IPS-15b (cell line): ENCODE measurements around the gene CTBP2.

Experiments used
- H3K27me3 ChIP-seq: one replicate; pipeline ENCODE4 v1.6.1; 2013; ENCODE audit warnings: low read length; ENCODE audit not compliant: control insufficient read depth, insufficient read depth
- H3K36me3 ChIP-seq: one replicate; pipeline ENCODE4 v1.6.1; 2013; ENCODE audit warnings: low read length; ENCODE audit not compliant: control insufficient read depth, insufficient read depth
- H3K4me1 ChIP-seq: one replicate; pipeline ENCODE4 v1.6.1; 2013; ENCODE audit warnings: mild to moderate bottlenecking, low read length; ENCODE audit not compliant: control insufficient read depth, insufficient read depth
- H3K4me3 ChIP-seq: one replicate; pipeline ENCODE4 v1.5.1; 2013; ENCODE audit warnings: low read depth, low read length
- H3K9ac ChIP-seq: one replicate; pipeline ENCODE4 v1.6.1; 2013; ENCODE audit warnings: low read depth, mild to moderate bottlenecking, low read length
- H3K9me3 ChIP-seq: one replicate; pipeline ENCODE4 v1.6.1; 2013; ENCODE audit warnings: mild to moderate bottlenecking, low read length; ENCODE audit not compliant: control insufficient read depth, insufficient read depth

Gene CTBP2

GRCh38 chr10:125043841-125044658 is 116.3 kb downstream of the CTBP2 start:
- Histone ChIP-seq H3K9me3 (no peaks in the 10 kb centered on the region), H3K36me3 (peaks cover 5% of the 10 kb centered on the region), H3K4me3 (no peak overlapping the region), H3K27me3 (no peaks in the 10 kb centered on the region), H3K9ac (no peak overlapping the region), H3K4me1 (peaks cover 40% of the 10 kb centered on the region)

GRCh38 chr10:125041856-125042506 is 118.4 kb downstream of the CTBP2 start:
- Histone ChIP-seq H3K9me3 (no peaks in the 10 kb centered on the region), H3K9ac (no peak overlapping the region), H3K4me3 (no peak overlapping the region), H3K4me1 (peaks cover 51% of the 10 kb centered on the region), H3K27me3 (no peaks in the 10 kb centered on the region), H3K36me3 (peaks cover 10% of the 10 kb centered on the region)

DNA sequence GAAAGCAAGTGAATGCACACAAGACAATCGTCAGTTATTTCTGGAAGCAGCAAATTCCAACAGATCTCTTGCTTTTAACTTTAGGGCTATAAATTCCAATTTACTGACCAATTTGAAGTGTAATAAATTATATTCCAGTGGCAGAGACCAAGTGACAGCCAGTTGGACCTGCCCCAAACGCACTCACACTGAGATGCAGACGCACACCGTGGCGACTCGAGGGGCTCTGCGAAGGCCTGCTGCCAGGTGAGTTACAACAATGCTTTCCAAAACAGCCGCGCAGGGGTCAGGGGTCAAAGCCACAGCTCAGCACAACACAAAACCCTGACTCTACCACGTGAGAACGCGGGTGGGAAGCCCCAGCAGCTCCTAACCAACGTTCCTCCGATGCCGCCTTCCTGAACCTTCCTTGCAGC is 121.0 kb downstream of the CTBP2 start:
- Histone ChIP-seq H3K36me3 (peaks cover 25% of the 10 kb centered on the region), H3K4me1 (peaks cover 49% of the 10 kb centered on the region)

GRCh38 chr10:125038637-125039036 is 121.7 kb downstream of the CTBP2 start:
- Histone ChIP-seq H3K27me3 (no peaks in the 10 kb centered on the region), H3K4me1 (peaks cover 50% of the 10 kb centered on the region), H3K9me3 (no peaks in the 10 kb centered on the region), H3K9ac (no peak overlapping the region), H3K4me3 (no peak overlapping the region), H3K36me3 (peaks cover 26% of the 10 kb centered on the region)

More for the DNA sequence above, 121.0 kb downstream of the CTBP2 start:
- H3K27me3 ChIP-seq = no peaks in the 10 kb centered on the region
- no peak overlapping the region for H3K9ac ChIP-seq
- H3K4me3 ChIP-seq = no peak overlapping the region
- no peaks in the 10 kb centered on the region for H3K9me3 ChIP-seq

DNA sequence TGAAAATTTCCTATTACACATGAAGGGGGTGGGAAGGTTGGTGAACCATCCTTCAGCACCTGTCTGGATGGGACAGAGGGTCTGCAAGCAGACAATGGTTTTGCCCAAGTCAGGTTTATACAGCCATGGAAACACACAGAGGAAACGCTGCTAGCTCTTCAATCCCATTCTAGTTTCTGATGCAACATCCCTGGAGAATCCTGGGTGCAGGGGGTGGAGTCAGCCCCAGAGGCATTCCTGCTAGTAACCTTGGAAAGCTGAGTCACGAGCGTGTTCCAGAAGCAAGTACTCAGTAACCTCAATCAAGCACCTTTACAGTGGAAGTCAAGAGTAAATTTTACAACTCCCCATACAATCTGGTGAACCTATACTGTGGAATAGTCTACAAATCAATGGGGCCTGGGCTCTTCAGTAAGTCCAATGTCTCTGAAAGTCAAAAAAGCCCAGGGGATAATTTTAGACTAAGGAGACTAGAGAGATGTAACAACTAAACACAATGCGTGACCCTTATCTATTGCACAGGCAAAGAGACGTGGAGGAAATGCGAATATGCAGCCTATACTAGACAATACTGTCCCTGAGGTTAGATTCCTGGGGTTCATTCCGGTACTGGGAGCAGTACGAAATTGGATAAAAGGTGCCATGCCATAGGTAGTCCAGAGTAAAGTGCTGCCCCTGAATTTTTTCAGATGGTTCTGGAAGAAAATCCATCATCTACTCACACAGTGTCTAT is 123.1 kb downstream of the CTBP2 start:
- H3K27me3 ChIP-seq = no peaks in the 10 kb centered on the region
- H3K4me3 ChIP-seq = no peak overlapping the region
- no peak overlapping the region for H3K9ac ChIP-seq
- peaks cover 36% of the 10 kb centered on the region for H3K36me3 ChIP-seq
- no peaks in the 10 kb centered on the region for H3K9me3 ChIP-seq
- peaks cover 42% of the 10 kb centered on the region for H3K4me1 ChIP-seq

DNA sequence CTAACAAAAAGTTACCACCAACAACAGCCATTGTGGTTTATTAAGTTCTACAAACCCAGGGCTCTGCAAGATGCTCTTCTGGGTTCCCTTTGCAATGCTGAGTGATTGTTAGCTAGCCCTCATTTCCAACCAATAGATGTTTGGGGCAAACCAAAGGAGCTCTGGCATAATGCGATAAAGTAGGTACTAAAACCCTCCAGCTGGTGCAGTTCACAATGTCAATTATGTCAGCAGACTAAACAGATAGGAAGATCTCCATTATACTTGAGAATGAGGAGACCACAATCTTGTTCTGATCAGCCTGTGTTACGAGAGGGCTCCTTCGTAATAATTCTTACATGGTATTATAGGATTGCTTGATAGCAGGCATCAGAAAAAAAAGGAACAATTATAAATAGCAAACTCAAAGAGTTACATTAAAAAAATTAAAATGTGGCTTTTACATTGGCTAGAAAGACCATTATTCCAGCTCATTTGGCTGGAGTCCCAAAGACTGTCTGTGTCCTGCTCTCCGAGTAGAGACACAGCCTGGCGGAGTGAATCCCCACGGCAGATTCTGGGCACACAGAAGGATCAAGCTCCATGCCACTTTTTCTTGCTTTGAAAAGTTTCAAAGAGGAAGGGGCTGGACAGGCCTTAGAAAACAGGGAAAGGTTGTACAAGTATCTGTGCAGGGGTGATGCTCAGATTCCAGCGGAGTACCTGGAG is 124.6 kb downstream of the CTBP2 start:
- Histone ChIP-seq H3K4me3 (no peak overlapping the region), H3K9ac (no peak overlapping the region), H3K27me3 (no peaks in the 10 kb centered on the region), H3K9me3 (no peaks in the 10 kb centered on the region), H3K36me3 (peaks cover 38% of the 10 kb centered on the region), H3K4me1 (peaks cover 36% of the 10 kb centered on the region)

- Histone ChIP-seq H3K4me3 (no peak overlapping the region), H3K9me3 (no peaks in the 10 kb centered on the region), H3K9ac (no peak overlapping the region), H3K36me3 (peaks cover 38% of the 10 kb centered on the region), H3K27me3 (no peaks in the 10 kb centered on the region), H3K4me1 (peaks cover 36% of the 10 kb centered on the region)
Observed at GRCh38 chr10:125035136-125035535, 125.2 kb downstream of the CTBP2 start.

GRCh38 chr10:125034675-125035074 is 125.7 kb downstream of the CTBP2 start:
- Histone ChIP-seq H3K9me3 (no peaks in the 10 kb centered on the region), H3K36me3 (peaks cover 37% of the 10 kb centered on the region), H3K4me3 (no peak overlapping the region), H3K27me3 (no peaks in the 10 kb centered on the region), H3K9ac (no peak overlapping the region), H3K4me1 (peaks cover 36% of the 10 kb centered on the region)

- H3K36me3 ChIP-seq = peaks cover 29% of the 10 kb centered on the region
- H3K4me1 ChIP-seq = peaks cover 33% of the 10 kb centered on the region
- H3K9ac ChIP-seq = no peak overlapping the region
- H3K27me3 ChIP-seq = no peaks in the 10 kb centered on the region
- no peaks in the 10 kb centered on the region for H3K9me3 ChIP-seq
- H3K4me3 ChIP-seq = no peak overlapping the region
Observed at GRCh38 chr10:125033146-125033924, 127.0 kb downstream of the CTBP2 start.

DNA sequence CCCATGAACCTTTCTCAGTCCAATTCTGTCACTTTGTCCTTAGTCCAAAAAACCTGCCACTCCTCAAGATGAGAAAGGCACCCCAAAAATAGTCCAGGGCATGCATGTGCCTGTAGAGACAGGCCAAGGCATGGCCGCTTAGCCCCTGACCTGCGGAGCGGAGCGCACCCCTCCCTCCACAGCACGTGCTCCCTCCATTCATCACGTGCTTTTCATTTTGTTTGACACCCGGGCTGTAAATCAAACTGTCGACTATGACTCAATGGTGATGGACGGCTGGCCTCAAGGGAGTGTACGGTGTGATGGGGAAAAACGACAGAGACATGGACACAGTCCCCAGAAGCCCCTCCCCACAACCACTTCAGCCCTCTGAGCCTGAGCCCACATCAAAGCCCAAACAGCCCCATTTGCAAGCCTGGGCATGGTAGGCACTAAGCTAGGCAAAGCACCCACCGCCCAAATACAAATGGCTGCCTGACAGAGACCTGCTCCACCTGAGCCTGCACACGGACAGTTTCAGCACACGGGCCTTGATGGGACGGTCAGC is 127.8 kb downstream of the CTBP2 start:
- H3K4me1 ChIP-seq = peaks cover 30% of the 10 kb centered on the region
- no peaks in the 10 kb centered on the region for H3K27me3 ChIP-seq
- H3K9me3 ChIP-seq = no peaks in the 10 kb centered on the region
- no peak overlapping the region for H3K9ac ChIP-seq
- H3K4me3 ChIP-seq = no peak overlapping the region
- peaks cover 31% of the 10 kb centered on the region for H3K36me3 ChIP-seq
